ENCODE measurements around the gene C2CD3.
"Not testable (repeated sequence)": the region's sequence is repeated elsewhere in the genome, so short reads cannot be mapped to it uniquely, and the experiment has no call there.

C2CD3 gene

GRCh38 chr11:74077193-74077592 lies 93.6 kb downstream of the C2CD3 start:
- intact Hi-C loops (cut with DNase I), result no loop called here
- DNase-seq, result no peak

GRCh38 chr11:74072721-74073120 lies 98.1 kb downstream of the C2CD3 start:
- no peak for DNase-seq
- intact Hi-C loops (cut with DNase I), result no loop called here

GRCh38 chr11:74072286-74072685 lies 98.5 kb downstream of the C2CD3 start:
- no peak for DNase-seq
- intact Hi-C loops (cut with DNase I), result no loop called here

- intact Hi-C loops (cut with DNase I), result no loop called here
- no peak for DNase-seq
Measured at GRCh38 chr11:74070723-74071492, 99.9 kb downstream of the C2CD3 start.

- DNase-seq, result no peak
- intact Hi-C loops (cut with DNase I), result no loop called here
Measured at GRCh38 chr11:74069146-74070046, 101.4 kb downstream of the C2CD3 start.

GRCh38 chr11:74066663-74067062 lies 104.1 kb downstream of the C2CD3 start:
- DNase-seq; intact Hi-C loops (cut with DNase I): not testable (repeated sequence)

GRCh38 chr11:74065534-74065933 lies 105.3 kb downstream of the C2CD3 start:
- intact Hi-C loops (cut with DNase I); DNase-seq: not testable (repeated sequence)

- intact Hi-C loops (cut with DNase I); DNase-seq: not testable (repeated sequence)
Measured at GRCh38 chr11:74063628-74064027, 107.2 kb downstream of the C2CD3 start.

GRCh38 chr11:74061599-74061998 lies 109.2 kb downstream of the C2CD3 start:
- DNase-seq; intact Hi-C loops (cut with DNase I): not testable (repeated sequence)

GRCh38 chr11:74057249-74058151 lies 113.3 kb downstream of the C2CD3 start:
- DNase-seq, result no peak
- intact Hi-C loops (cut with DNase I), result no loop called here

GRCh38 chr11:74055938-74056337 lies 114.9 kb downstream of the C2CD3 start:
- intact Hi-C loops (cut with DNase I), result no loop called here
- no peak for DNase-seq

GRCh38 chr11:74050465-74050864 lies 120.3 kb downstream of the C2CD3 start:
- DNase-seq, result no peak
- intact Hi-C loops (cut with DNase I), result no loop called here

GRCh38 chr11:74048993-74049392 lies 121.8 kb downstream of the C2CD3 start:
- intact Hi-C loops (cut with DNase I), result no loop called here
- no peak for DNase-seq

GRCh38 chr11:74044538-74044937 lies 126.3 kb downstream of the C2CD3 start:
- intact Hi-C loops (cut with DNase I), result no loop called here
- no peak for DNase-seq

GRCh38 chr11:74043450-74043849 lies 127.4 kb downstream of the C2CD3 start:
- intact Hi-C loops (cut with DNase I), result no loop called here

GRCh38 chr11:74037309-74037708 lies 133.5 kb downstream of the C2CD3 start:
- intact Hi-C loops (cut with DNase I), result no loop called here
- no peak for DNase-seq

More at GRCh38 chr11:74043450-74043849, 127.4 kb downstream of the C2CD3 start:
- DNase-seq, result no peak

- intact Hi-C loops (cut with DNase I), result no loop called here
- no peak for DNase-seq
Measured at GRCh38 chr11:74035264-74035663, 135.5 kb downstream of the C2CD3 start.

- intact Hi-C loops (cut with DNase I), result no loop called here
- DNase-seq, result no peak
Measured at GRCh38 chr11:74033046-74033445, 137.8 kb downstream of the C2CD3 start.

- no peak for DNase-seq
- intact Hi-C loops (cut with DNase I), result no loop called here
Measured at GRCh38 chr11:74030723-74031676, 139.8 kb downstream of the C2CD3 start.
